ENCODE data around the gene SIL1. TPM values are rescaled to one million over a fixed set of nuclear protein-coding genes. Genes with fewer than 3 reads are reported as not detected.

SIL1 gene
- total and polyA plus RNA-seq, 2 of the 4 experiments (the other 2 are of a cell fraction): 56.1 to 66.0 TPM

GRCh38 chr5:139126711-139127111 is 71.5 kb downstream of the SIL1 start:
- H3K56ac ChIP-seq (ENCODE audit: extremely low read depth, insufficient read depth, low read length): no peak overlapping the region
- H3K4me1 ChIP-seq (ENCODE audit: control insufficient read depth, insufficient read depth, low read length): peaks cover 5% of the 10 kb centered on the region
- H2AK9ac ChIP-seq (replicated peaks; ENCODE audit: low read depth, low read length, poor library complexity): no peak overlapping the region
- WGBS, 2 experiments (ENCODE audit: extremely low coverage in 2 of 2, insufficient read length in 1 of 2): 75% methylated on average over 1 of the region's 3 CpGs; no CpG with 5 or more reads in 1 of the 2 experiments
- no peak overlapping the region for H3K9ac ChIP-seq (ENCODE audit: low read depth, low read length)
- H2AK5ac ChIP-seq (ENCODE audit: low read depth, low read length): no peak overlapping the region
- H4K91ac ChIP-seq (ENCODE audit: insufficient read depth, low read depth, low read length): no peak overlapping the region
- dilution Hi-C loops (cut with HindIII; ENCODE audit: low sequenced_read_pairs, unreplicated experiment): no loop called here
- no peak overlapping the region for H2BK15ac ChIP-seq (ENCODE audit: low read depth, low read length)
- no peaks in the 10 kb centered on the region; the same call in 1 of the 2 replicates for H4K20me1 ChIP-seq (ENCODE audit: insufficient read depth, low read length)
- H2BK120ac ChIP-seq (ENCODE audit: low read depth, low read length): no peak overlapping the region
- H3K27ac ChIP-seq (ENCODE audit: insufficient read depth, low read length): no peak overlapping the region
- no peaks in the 10 kb centered on the region; the same call in 1 of the 2 replicates for H3K9me1 ChIP-seq (ENCODE audit: insufficient read depth, low read length)
- DNase-seq (no peak), ATAC-seq (ENCODE audit: low read depth) (no peak)
- peaks cover 0 to 6% of the 10 kb centered on the region in 2 experiments; a peak in 3 of 4 replicates for H3K79me1 ChIP-seq (ENCODE audit: low read depth in 1 of 2, low read length in 2 of 2)
- no peaks in the 10 kb centered on the region for H3K27me3 ChIP-seq (ENCODE audit: control insufficient read depth, insufficient read depth, low read length)
- no peak overlapping the region for H4K8ac ChIP-seq (ENCODE audit: low read depth in 2 of 2, low read length in 2 of 2)
- no peak overlapping the region for H3K4me2 ChIP-seq (ENCODE audit: low read depth, low read length)
- POLR2A ChIA-PET (ENCODE audit: unreplicated experiment): no interaction called here
- peaks cover 16% of the 10 kb centered on the region for H3K36me3 ChIP-seq (ENCODE audit: control insufficient read depth, insufficient read depth, low read length)
- no TSS peak for BruUV-seq (replicated peaks)
- intact Hi-C loops (cut with micrococcal nuclease): no loop called here
- no peak overlapping the region for H2BK20ac ChIP-seq (ENCODE audit: low read depth, low read length)
- H2BK5ac ChIP-seq (ENCODE audit: low read depth, low read length, poor library complexity, severe bottlenecking): no peak overlapping the region
- H3K4me3 ChIP-seq (ENCODE audit: insufficient read depth, low read depth, low read length): no peak overlapping the region
- no peak overlapping the region for H3K4ac ChIP-seq (ENCODE audit: low read depth, low read length)
- H3K23ac ChIP-seq (ENCODE audit: low read depth, low read length): no peak overlapping the region
- TF ChIP-seq CTCF (conservative IDR thresholded peaks at IDR 0.05; ENCODE audit: low read depth, low read length) (no peak), MXI1 (IDR thresholded peaks at IDR 0.05; ENCODE audit: borderline replicate concordance, low read depth, low read length) (no peak), ELK1 (IDR thresholded peaks at IDR 0.05; ENCODE audit: borderline replicate concordance, low read depth, low read length) (no peak), POLR2A (IDR thresholded peaks at IDR 0.05; ENCODE audit: low read depth, low read length) (no peak), USF2 (IDR thresholded peaks at IDR 0.05; ENCODE audit: low read depth, low read length) (no peak), CEBPB (IDR thresholded peaks at IDR 0.05; ENCODE audit: low read depth, low read length) (no peak), NFE2L2 (IDR thresholded peaks at IDR 0.05; ENCODE audit: low read depth, low read length) (no peak), SMC3 (IDR thresholded peaks at IDR 0.05; ENCODE audit: low read depth, low read length) (no peak), RAD21 (IDR thresholded peaks at IDR 0.05; ENCODE audit: low read length) (no peak), RFX5 (IDR thresholded peaks at IDR 0.05; ENCODE audit: low read depth, low read length) (no peak), MAZ (IDR thresholded peaks at IDR 0.05; ENCODE audit: borderline replicate concordance, low read depth, low read length) (no peak), MAFK (IDR thresholded peaks at IDR 0.05; ENCODE audit: low read depth, low read length) (no peak), FOS (IDR thresholded peaks at IDR 0.05; ENCODE audit: low read depth, low read length) (no peak), CHD1 (IDR thresholded peaks at IDR 0.05; ENCODE audit: low read depth, low read length) (no peak)
- H4K5ac ChIP-seq (ENCODE audit: low read depth, low read length): no peak overlapping the region
- CTCF ChIA-PET: no interaction called here
- no peak overlapping the region for H3K18ac ChIP-seq (ENCODE audit: low read depth, low read length)
- H3K14ac ChIP-seq (replicated peaks; ENCODE audit: low read depth, low read length): no peak overlapping the region
- no peak overlapping the region for H2AFZ ChIP-seq (replicated peaks; ENCODE audit: low read length, poor library complexity)
- H3K9me3 ChIP-seq (ENCODE audit: control insufficient read depth, insufficient read depth, low read length): no peaks in the 10 kb centered on the region
- in situ Hi-C loops (cut with MboI; ENCODE audit: low sequenced_read_pairs): no loop called here
